HG03520 (cell line): Measurements from ENCODE around the gene IFT22.
"Not testable (repeated sequence)": the region's sequence is repeated elsewhere in the genome, so short reads cannot be mapped to it uniquely, and the experiment has no call there.

Experiments
- ATAC-seq: cut with Tn5 transposase; IDR thresholded peaks from one replicate; pipeline ENCODE4 v1.9.1; 2021; ENCODE audit warnings: mild to moderate bottlenecking, moderate library complexity; ENCODE audit not compliant: unreplicated experiment

IFT22 gene

DNA sequence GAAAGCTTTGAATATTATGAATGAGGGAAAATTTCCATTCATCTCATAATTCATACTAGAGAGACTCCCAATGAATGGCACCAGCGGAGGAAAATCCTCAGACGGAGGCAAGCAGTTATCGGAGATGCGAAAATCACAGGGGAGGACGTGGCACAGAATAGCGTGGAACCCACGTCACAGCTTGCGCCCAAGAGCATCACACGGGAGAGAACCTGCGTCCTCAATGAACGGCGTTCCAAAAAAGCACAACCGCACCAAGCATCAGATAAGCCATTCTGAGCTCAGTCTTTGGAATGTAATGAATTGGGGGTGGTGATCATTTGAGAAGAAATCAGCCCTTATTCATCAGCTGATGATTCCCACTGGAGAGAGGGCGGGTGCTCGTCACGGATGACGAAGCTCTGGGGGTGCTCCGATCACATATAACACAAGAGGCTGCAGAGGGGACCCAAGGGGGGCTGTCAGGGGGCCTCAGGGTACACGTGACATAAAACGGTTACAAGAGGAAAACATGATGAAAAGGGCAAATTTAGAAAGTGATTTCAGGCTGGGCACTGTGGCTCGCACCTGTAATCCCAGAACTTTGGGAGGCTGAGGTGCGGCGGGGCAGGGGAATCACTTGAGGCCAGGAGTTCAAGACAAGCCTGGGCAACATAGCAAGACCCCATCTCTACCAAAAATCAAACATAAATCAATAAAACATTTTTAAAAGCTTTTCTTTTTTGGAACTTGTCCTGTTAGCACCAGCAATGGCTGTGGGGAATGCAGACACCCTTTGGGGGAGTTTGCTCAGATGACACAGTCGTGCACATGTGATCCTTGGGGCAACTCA is 42.9 kb downstream of the IFT22 start:
- ATAC-seq = no peak

- no peak for ATAC-seq
Measured at GRCh38 chr7:101277155-101277554, 44.5 kb downstream of the IFT22 start.

DNA sequence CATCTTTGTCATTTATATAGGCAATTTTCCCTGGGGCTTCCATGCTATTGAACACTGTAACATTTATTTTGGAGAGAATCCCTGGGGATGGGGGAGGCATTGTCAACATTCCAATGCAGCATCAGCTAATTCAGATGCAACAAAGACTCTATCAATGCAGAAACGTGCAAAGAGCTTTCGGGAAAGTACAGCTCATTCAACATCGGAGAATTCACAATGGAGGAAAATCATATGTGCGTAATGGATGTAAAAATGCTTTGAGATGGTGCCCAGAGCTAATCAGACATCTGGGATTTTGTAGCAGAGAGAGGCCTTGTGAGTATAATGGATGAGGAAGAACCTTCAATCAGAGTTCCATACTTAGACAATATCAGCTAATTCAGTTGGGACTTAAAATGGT is 48.4 kb downstream of the IFT22 start:
- no peak for ATAC-seq

GRCh38 chr7:101271021-101271420 is 50.6 kb downstream of the IFT22 start:
- ATAC-seq = no peak

DNA sequence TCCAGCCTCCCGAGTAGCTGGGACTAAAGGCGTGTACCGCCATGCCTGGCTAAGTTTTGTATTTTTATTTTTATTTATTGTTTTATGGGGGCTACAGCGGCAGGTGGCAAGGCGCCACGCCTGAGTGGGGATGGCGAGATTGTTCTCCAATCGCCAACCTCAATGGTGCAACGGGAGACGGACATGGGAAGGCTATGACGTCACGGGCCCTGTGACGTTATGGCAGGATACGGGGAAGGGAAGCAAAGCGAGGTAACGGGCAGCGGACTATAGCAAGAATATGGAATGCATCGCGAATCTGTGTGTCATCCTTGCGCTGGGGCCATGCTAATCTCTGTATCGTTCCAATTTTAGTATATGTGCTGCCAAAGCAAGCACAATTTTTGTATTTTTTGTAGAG is 51.9 kb downstream of the IFT22 start:
- no peak for ATAC-seq

GRCh38 chr7:101265622-101266516 is 55.7 kb downstream of the IFT22 start:
- no peak for ATAC-seq

GRCh38 chr7:101264102-101264706 is 57.4 kb downstream of the IFT22 start:
- not testable (repeated sequence) for ATAC-seq
